ENCODE measurements around the gene ACMSD. TPM values are rescaled to one million over a fixed set of nuclear protein-coding genes. Genes with fewer than 3 reads are reported as not detected.

The ACMSD gene
- total and polyA plus RNA-seq, 2 experiments from 2014 or later, result 6.7 to 8.6 TPM

DNA sequence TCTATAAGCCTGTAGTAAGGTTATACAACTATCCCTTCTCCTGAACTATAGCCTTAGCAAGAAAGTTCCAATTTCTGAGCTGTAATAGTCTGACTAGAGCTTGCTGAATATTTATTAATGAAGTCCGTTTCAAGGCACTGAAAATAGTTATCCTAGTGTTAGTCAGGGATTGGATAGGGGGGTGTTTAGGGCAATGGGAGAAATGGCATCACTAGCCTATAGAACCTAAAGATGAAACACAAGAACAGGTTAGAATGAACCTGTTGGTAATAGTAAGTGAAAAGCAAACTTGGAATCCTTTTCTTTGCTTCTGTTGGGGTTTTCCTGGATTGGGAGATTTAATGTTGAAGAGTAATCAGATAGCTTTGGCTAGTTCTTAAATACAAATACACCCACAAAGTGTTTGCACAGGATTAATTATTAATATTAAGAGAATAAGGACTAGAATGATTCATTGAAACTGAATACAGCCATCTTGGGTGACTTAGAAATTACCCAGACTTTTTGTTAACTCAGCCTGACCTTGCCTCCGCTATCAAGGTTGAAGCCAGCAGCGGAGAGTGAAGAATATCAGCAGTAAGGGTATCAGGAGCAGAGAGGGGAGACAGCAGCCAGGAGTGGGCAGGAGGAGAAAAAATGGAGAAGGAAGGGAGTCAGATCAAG lies 94.6 kb downstream of the ACMSD start:
- no peak for DNase-seq (ENCODE audit: low spot score)
- Histone ChIP-seq H4K20me1 (ENCODE audit: insufficient read depth, poor library complexity, severe bottlenecking) (peaks cover 93% of the 10 kb centered on the region), H2AFZ (no peak overlapping the region), H3K9me3 (ENCODE audit: low read depth) (no peaks in the 10 kb centered on the region), H3K79me2 (peaks cover 99% of the 10 kb centered on the region), H3K27me3 (no peaks in the 10 kb centered on the region), H3K36me3 (replicated peaks; ENCODE audit: insufficient read depth, low read depth) (no peaks in the 10 kb centered on the region), H3K4me1 (ENCODE audit: insufficient read depth) (no peaks in the 10 kb centered on the region), H3K4me3 (no peak overlapping the region), H3K4me2 (peak overlapping the region; percentile 45), H3K27ac (peak overlapping the region; percentile 52), H3K9me2 (replicated peaks; ENCODE audit: insufficient read depth) (no peaks in the 10 kb centered on the region)
- no peak for TF ChIP-seq EZH2 (IDR thresholded peaks at IDR 0.05; ENCODE audit: borderline replicate concordance)
- TF ChIP-seq, protein P1, sequence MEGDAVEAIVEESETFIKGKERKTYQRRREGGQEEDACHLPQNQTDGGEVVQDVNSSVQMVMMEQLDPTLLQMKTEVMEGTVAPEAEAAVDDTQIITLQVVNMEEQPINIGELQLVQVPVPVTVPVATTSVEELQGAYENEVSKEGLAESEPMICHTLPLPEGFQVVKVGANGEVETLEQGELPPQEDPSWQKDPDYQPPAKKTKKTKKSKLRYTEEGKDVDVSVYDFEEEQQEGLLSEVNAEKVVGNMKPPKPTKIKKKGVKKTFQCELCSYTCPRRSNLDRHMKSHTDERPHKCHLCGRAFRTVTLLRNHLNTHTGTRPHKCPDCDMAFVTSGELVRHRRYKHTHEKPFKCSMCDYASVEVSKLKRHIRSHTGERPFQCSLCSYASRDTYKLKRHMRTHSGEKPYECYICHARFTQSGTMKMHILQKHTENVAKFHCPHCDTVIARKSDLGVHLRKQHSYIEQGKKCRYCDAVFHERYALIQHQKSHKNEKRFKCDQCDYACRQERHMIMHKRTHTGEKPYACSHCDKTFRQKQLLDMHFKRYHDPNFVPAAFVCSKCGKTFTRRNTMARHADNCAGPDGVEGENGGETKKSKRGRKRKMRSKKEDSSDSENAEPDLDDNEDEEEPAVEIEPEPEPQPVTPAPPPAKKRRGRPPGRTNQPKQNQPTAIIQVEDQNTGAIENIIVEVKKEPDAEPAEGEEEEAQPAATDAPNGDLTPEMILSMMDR (IDR thresholded peaks at IDR 0.05; ENCODE audit: poor library complexity), result no peak
- TF ChIP-seq EZH2phosphoT487 (IDR thresholded peaks at IDR 0.05; ENCODE audit: low read depth, severe bottlenecking, unreplicated experiment), result no peak
- WGBS (ENCODE audit: low lambda C conversion rate, missing lambda C conversion rate), result 80% methylated on average over 3 of the region's 3 CpGs

DNA sequence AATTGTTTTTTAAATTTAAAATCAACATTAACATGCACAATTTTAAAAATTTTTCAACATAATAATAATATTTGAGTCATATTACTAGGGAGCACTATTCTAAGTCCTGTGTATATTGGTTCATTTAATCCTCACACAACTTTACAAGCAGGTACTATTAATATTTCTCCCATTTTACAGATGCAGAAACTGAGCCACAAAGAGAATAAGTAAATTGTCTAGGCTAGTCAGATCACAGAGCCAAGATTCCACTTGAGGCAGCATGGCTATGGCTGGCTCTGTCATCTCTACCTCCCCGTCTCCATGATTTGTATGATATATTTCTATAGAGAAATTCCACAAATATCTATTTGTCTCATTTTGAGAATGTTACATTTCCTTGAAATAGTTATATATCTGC lies 95.3 kb downstream of the ACMSD start:
- H3K4me3 ChIP-seq, result no peak overlapping the region
- H3K9me2 ChIP-seq (replicated peaks; ENCODE audit: insufficient read depth), result no peaks in the 10 kb centered on the region
- TF ChIP-seq, protein P1 (IDR thresholded peaks at IDR 0.05; ENCODE audit: poor library complexity), result no peak
- TF ChIP-seq EZH2 (IDR thresholded peaks at IDR 0.05; ENCODE audit: borderline replicate concordance) (no peak), EZH2phosphoT487 (IDR thresholded peaks at IDR 0.05; ENCODE audit: low read depth, severe bottlenecking, unreplicated experiment) (no peak)
- H3K27me3 ChIP-seq, result no peaks in the 10 kb centered on the region
- no peaks in the 10 kb centered on the region for H3K9me3 ChIP-seq (ENCODE audit: low read depth)
- H3K36me3 ChIP-seq (replicated peaks; ENCODE audit: insufficient read depth, low read depth), result no peaks in the 10 kb centered on the region
- H3K79me2 ChIP-seq, result peaks cover 99% of the 10 kb centered on the region
- no peak overlapping the region for H3K27ac ChIP-seq
- no peak overlapping the region for H3K4me2 ChIP-seq
- 97% methylated on average over 1 of the region's 1 CpG for WGBS (ENCODE audit: low lambda C conversion rate, missing lambda C conversion rate)
- no peak overlapping the region for H2AFZ ChIP-seq
- H4K20me1 ChIP-seq (ENCODE audit: insufficient read depth, poor library complexity, severe bottlenecking), result peaks cover 91% of the 10 kb centered on the region
- DNase-seq (ENCODE audit: low spot score), result no peak
- H3K4me1 ChIP-seq (ENCODE audit: insufficient read depth), result no peaks in the 10 kb centered on the region

DNA sequence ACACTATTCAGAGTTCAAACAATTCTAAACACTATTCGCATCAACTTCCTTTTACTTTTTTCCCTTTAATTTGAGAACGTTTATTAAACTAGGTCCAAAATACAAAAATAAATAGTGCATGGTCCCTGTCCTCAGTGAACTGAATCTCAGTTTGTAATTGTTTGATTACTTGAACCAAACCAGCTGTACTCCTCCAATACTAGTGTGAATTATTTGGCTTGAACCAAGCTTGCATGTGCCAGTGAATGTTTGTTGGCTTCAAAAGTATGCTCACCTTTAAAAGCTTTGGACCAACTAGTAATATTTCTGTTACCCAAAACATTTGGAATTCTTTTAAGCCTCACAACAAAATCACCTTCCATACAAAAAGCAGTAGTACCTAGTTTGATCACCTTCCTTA lies 95.7 kb downstream of the ACMSD start:
- Histone ChIP-seq H3K4me3 (no peak overlapping the region), H3K79me2 (peaks cover 99% of the 10 kb centered on the region), H3K4me1 (ENCODE audit: insufficient read depth) (no peaks in the 10 kb centered on the region)

More for the DNA sequence above, 95.7 kb downstream of the ACMSD start:
- Histone ChIP-seq H2AFZ (no peak overlapping the region), H3K9me3 (ENCODE audit: low read depth) (no peaks in the 10 kb centered on the region), H3K36me3 (replicated peaks; ENCODE audit: insufficient read depth, low read depth) (no peaks in the 10 kb centered on the region), H3K4me2 (no peak overlapping the region), H4K20me1 (ENCODE audit: insufficient read depth, poor library complexity, severe bottlenecking) (peaks cover 89% of the 10 kb centered on the region), H3K9me2 (replicated peaks; ENCODE audit: insufficient read depth) (no peaks in the 10 kb centered on the region), H3K27me3 (no peaks in the 10 kb centered on the region), H3K27ac (no peak overlapping the region)
- WGBS (ENCODE audit: low lambda C conversion rate, missing lambda C conversion rate), result 85% methylated on average over 2 of the region's 2 CpGs
- no peak for DNase-seq (ENCODE audit: low spot score)
- no peak for TF ChIP-seq EZH2 (IDR thresholded peaks at IDR 0.05; ENCODE audit: borderline replicate concordance)
- TF ChIP-seq EZH2phosphoT487 (IDR thresholded peaks at IDR 0.05; ENCODE audit: low read depth, severe bottlenecking, unreplicated experiment), result no peak
- TF ChIP-seq, protein P1 (IDR thresholded peaks at IDR 0.05; ENCODE audit: poor library complexity), result no peak
